H9 (cell line): Measurements from ENCODE around the gene HSPD1. TPM values are rescaled to one million over a fixed set of nuclear protein-coding genes. Genes with fewer than 3 reads are reported as not detected.

Source experiments
- DNase-seq: peaks from one replicate; pipeline ENCODE4 v3.0.0-alpha.2; 2017
- H2AFZ ChIP-seq: one replicate; pipeline ENCODE4 v1.6.1; 2013; ENCODE audit warnings: mild to moderate bottlenecking, low read length, control low read depth, moderate library complexity
- H2AK5ac ChIP-seq: 2 replicates; pipeline ENCODE4 v1.6.1; 2013; ENCODE audit warnings: low read length, control low read depth, mixed read lengths; ENCODE audit not compliant: insufficient read length
- H2BK120ac ChIP-seq: one replicate; pipeline ENCODE4 v1.6.1; 2013; ENCODE audit warnings: low read depth, mild to moderate bottlenecking, low read length, control low read depth, inconsistent platforms; ENCODE audit not compliant: poor library complexity, severe bottlenecking
- H2BK12ac ChIP-seq: 2 replicates; pipeline ENCODE4 v1.6.1; 2013; ENCODE audit warnings: low read length, control low read depth, mixed read lengths, low read depth; ENCODE audit not compliant: insufficient read length
- H2BK15ac ChIP-seq: 2 replicates; pipeline ENCODE4 v1.6.1; 2013; ENCODE audit warnings: low read depth, low read length, control low read depth
- H2BK20ac ChIP-seq: one replicate; pipeline ENCODE4 v1.6.1; 2013; ENCODE audit warnings: low read depth, mild to moderate bottlenecking, low read length, control low read depth, inconsistent platforms; ENCODE audit not compliant: poor library complexity, severe bottlenecking
- H2BK5ac ChIP-seq: 2 replicates; pipeline ENCODE4 v1.6.1; 2013; ENCODE audit warnings: low read length, control low read depth, mixed read lengths; ENCODE audit not compliant: insufficient read length
- H3K14ac ChIP-seq: 2 replicates; pipeline ENCODE4 v1.6.1; 2013; ENCODE audit warnings: low read length, control low read depth; ENCODE audit not compliant: insufficient read depth
- H3K18ac ChIP-seq: 2 replicates; pipeline ENCODE4 v1.6.1; 2013; ENCODE audit warnings: low read depth, mild to moderate bottlenecking, mixed read lengths, low read length, control low read depth; ENCODE audit not compliant: insufficient read length
- H3K23ac ChIP-seq: 2 replicates; pipeline ENCODE4 v1.6.1; 2013; ENCODE audit warnings: low read length, control low read depth, mixed read lengths, low read depth; ENCODE audit not compliant: insufficient read length
- H3K23me2 ChIP-seq: 2 replicates; pipeline ENCODE4 v1.6.1; 2013; ENCODE audit warnings: low read depth, mild to moderate bottlenecking, mixed read lengths, low read length, control low read depth; ENCODE audit not compliant: insufficient read length, poor library complexity, severe bottlenecking
- H3K27ac ChIP-seq: 2 replicates; pipeline ENCODE4 v1.5.1; 2013; ENCODE audit warnings: low read length, control low read depth, mixed read lengths, low read depth; ENCODE audit not compliant: insufficient read length
- H3K27me3 ChIP-seq: 2 replicates; pipeline ENCODE4 v1.6.1; 2013; ENCODE audit warnings: low read length, control low read depth, inconsistent platforms; ENCODE audit not compliant: insufficient read depth
- H3K4ac ChIP-seq: 2 replicates; pipeline ENCODE4 v1.6.1; 2013; ENCODE audit warnings: low read depth, mild to moderate bottlenecking, control low read depth, inconsistent platforms, low read length, moderate library complexity
- H3K4me1 ChIP-seq: 2 replicates; pipeline ENCODE4 v1.6.1; 2013; ENCODE audit warnings: low read length, control low read depth, inconsistent platforms; ENCODE audit not compliant: insufficient read depth
- H3K4me2 ChIP-seq: 2 replicates; pipeline ENCODE4 v1.6.1; 2013; ENCODE audit warnings: low read length, control low read depth, mixed read lengths; ENCODE audit not compliant: insufficient read length, insufficient read depth
- H3K56ac ChIP-seq: 2 replicates; pipeline ENCODE4 v1.6.1; 2013; ENCODE audit warnings: low read depth, mild to moderate bottlenecking, mixed read lengths, low read length, control low read depth; ENCODE audit not compliant: insufficient read length
- H3K79me1 ChIP-seq: 2 replicates; pipeline ENCODE4 v1.6.1; 2013; ENCODE audit warnings: low read depth, mild to moderate bottlenecking, moderate library complexity, low read length, control low read depth, inconsistent platforms; ENCODE audit not compliant: insufficient read depth, poor library complexity, severe bottlenecking
- H3K79me2 ChIP-seq: 2 replicates; pipeline ENCODE4 v1.6.1; 2013; ENCODE audit warnings: low read length, control low read depth, inconsistent platforms; ENCODE audit not compliant: insufficient read depth
- H3K9ac ChIP-seq: 2 replicates; pipeline ENCODE4 v1.6.1; 2013; ENCODE audit warnings: low read length, control low read depth, mixed read lengths; ENCODE audit not compliant: insufficient read length; ENCODE audit errors: extremely low read depth
- H3K9me3 ChIP-seq: one replicate; pipeline ENCODE4 v1.6.1; 2013; ENCODE audit warnings: low read depth, low read length, inconsistent platforms; ENCODE audit not compliant: control insufficient read depth
- H3T11ph ChIP-seq: one replicate; pipeline ENCODE4 v1.6.1; 2013; ENCODE audit warnings: mild to moderate bottlenecking, low read length, control low read depth, inconsistent platforms
- H4K20me1 ChIP-seq: one replicate; pipeline ENCODE4 v1.6.1; 2013; ENCODE audit not compliant: control insufficient read depth, insufficient read length, insufficient read depth
- H4K5ac ChIP-seq: 2 replicates; pipeline ENCODE4 v1.6.1; 2013; ENCODE audit warnings: low read depth, mild to moderate bottlenecking, mixed read lengths, low read length, control low read depth; ENCODE audit not compliant: insufficient read length
- H4K8ac ChIP-seq: replicated peaks from 2 replicates; pipeline ENCODE4 v1.6.1; 2013; ENCODE audit warnings: low read length, control low read depth, mixed read lengths, low read depth; ENCODE audit not compliant: insufficient read length
- H4K91ac ChIP-seq: 2 replicates; pipeline ENCODE4 v1.6.1; 2013; ENCODE audit warnings: low read depth, mild to moderate bottlenecking, moderate library complexity, mixed read lengths, low read length, control low read depth; ENCODE audit not compliant: insufficient read length
- H3K27ac Mint-ChIP-seq, 3 experiments: 2 replicates in 2 of 3; 3 replicates in 1 of 3; pipeline ENCODE4 v1.8.0; 2020 to 2021; ENCODE audit warnings: mixed read lengths in 3 of 3, mild to moderate bottlenecking in 1 of 3, moderate library complexity in 1 of 3
- H3K27me3 Mint-ChIP-seq: 2 replicates; pipeline ENCODE4 v1.8.0; 2021; ENCODE audit warnings: low read depth, mild to moderate bottlenecking, moderate library complexity, mixed read lengths
- H3K36me3 Mint-ChIP-seq, 3 experiments: 2 replicates in 2 of 3; 3 replicates in 1 of 3; pipeline ENCODE4 v1.8.0; 2020 to 2021; ENCODE audit warnings: low read depth in 3 of 3, mixed read lengths in 3 of 3; ENCODE audit not compliant: insufficient read depth in 1 of 3
- H3K4me1 Mint-ChIP-seq, 2 experiments: 2 replicates each; pipeline ENCODE4 v1.8.0; 2020; ENCODE audit warnings: mixed read lengths in 2 of 2
- H3K4me3 Mint-ChIP-seq, 2 experiments: 2 replicates in 1 of 2; 3 replicates in 1 of 2; pipeline ENCODE4 v1.8.0; 2020 to 2021; ENCODE audit warnings: mild to moderate bottlenecking in 2 of 2, mixed read lengths in 2 of 2, moderate library complexity in 1 of 2
- H3K9me3 Mint-ChIP-seq, 2 experiments: 2 replicates in 1 of 2; 3 replicates in 1 of 2; pipeline ENCODE4 v1.8.0; 2020; ENCODE audit warnings: mild to moderate bottlenecking in 2 of 2, mixed read lengths in 2 of 2, moderate library complexity in 1 of 2
- WGBS: extraction: QIAGEN DNeasy Blood & Tissue Kit; methylation state at CpG from one replicate; pipeline ENCODE4 v1.1.7; 2013; ENCODE audit warnings: missing lambda C conversion rate, low lambda C conversion rate, mixed read lengths; ENCODE audit not compliant: insufficient read length; ENCODE audit errors: extremely low coverage; 5-methylcytosine and 5-hydroxymethylcytosine counted together
- total RNA-seq: library from RNA; stranded (reverse); gene quantifications from 2 replicates; pipeline ENCODE4 v1.2.1, GENCODE V29; 2021
- TF ChIP-seq, protein P1 (sequence below): fragments of 200-600 bp; sonication (generic); conservative IDR thresholded peaks from 3 replicates; pipeline ENCODE4 v1.8.0; 2021; ENCODE audit warnings: antibody characterized with exemption, mild to moderate bottlenecking

HSPD1 gene
- total RNA-seq, 1 experiment from 2014 or later = 846 TPM

DNA sequence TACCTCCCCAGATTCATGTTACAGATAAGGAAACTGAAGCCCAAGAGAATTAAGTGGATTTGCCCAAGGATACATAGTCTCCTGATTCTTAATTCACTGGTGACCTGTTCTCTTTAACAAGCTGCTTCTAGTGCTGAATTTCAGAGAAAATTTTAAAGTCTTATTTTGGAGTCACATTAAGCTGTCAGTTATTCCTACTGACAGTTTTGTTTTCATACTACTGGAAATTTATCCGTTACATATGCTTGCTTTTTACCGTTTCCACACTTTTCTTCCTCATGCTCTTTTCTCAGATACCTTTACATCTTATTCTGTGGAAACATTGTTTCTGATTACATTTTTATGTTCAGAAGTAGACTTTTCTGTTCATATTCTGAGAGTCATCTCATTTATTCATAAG, 17.5 kb upstream of the HSPD1 start:
- Histone ChIP-seq H4K8ac (no peak overlapping the region), H3K79me1 (no peaks in the 10 kb centered on the region), H3K79me2 (peaks cover 20% of the 10 kb centered on the region; the same call in 1 of the 2 replicates), H3K9ac (no peak overlapping the region), H3K4me2 (peak overlapping the region; percentile 63), H3K9me3 (no peaks in the 10 kb centered on the region), H4K20me1 (no peaks in the 10 kb centered on the region), H2BK15ac (no peak overlapping the region), H3T11ph (no peak overlapping the region), H3K27ac (no peak overlapping the region), H3K14ac (no peak overlapping the region), H3K56ac (no peak overlapping the region), H4K5ac (no peak overlapping the region), H2AK5ac (no peak overlapping the region), H3K4ac (no peak overlapping the region), H2BK20ac (no peak overlapping the region), H2BK12ac (no peak overlapping the region), H2BK120ac (no peak overlapping the region), H2AFZ (no peak overlapping the region), H2BK5ac (no peak overlapping the region), H3K23me2 (peaks cover 7% of the 10 kb centered on the region), H4K91ac (no peak overlapping the region), H3K23ac (no peak overlapping the region), H3K4me1 (0 out of 2 replicates have a peak, but pooled peaks cover 3% of the 10 kb centered on the region), H3K18ac (no peak overlapping the region), H3K27me3 (no peaks in the 10 kb centered on the region)
- Mint-ChIP-seq H3K9me3 (peaks cover 5 to 10% of the 10 kb centered on the region in 2 experiments), H3K4me3 (peak overlapping the region; percentile 85 to 92), H3K36me3 (peaks cover 12 to 23% (median 18%) of the 10 kb centered on the region in 3 experiments), H3K27me3 (no peaks in the 10 kb centered on the region; the same call in 1 of the 2 replicates), H3K4me1 (peaks cover 25 to 39% of the 10 kb centered on the region in 2 experiments), H3K27ac (no peak overlapping the region)
- no peak for DNase-seq
- no CpG with 5 or more reads among the region's 2 CpGs for WGBS
- TF ChIP-seq, protein P1, sequence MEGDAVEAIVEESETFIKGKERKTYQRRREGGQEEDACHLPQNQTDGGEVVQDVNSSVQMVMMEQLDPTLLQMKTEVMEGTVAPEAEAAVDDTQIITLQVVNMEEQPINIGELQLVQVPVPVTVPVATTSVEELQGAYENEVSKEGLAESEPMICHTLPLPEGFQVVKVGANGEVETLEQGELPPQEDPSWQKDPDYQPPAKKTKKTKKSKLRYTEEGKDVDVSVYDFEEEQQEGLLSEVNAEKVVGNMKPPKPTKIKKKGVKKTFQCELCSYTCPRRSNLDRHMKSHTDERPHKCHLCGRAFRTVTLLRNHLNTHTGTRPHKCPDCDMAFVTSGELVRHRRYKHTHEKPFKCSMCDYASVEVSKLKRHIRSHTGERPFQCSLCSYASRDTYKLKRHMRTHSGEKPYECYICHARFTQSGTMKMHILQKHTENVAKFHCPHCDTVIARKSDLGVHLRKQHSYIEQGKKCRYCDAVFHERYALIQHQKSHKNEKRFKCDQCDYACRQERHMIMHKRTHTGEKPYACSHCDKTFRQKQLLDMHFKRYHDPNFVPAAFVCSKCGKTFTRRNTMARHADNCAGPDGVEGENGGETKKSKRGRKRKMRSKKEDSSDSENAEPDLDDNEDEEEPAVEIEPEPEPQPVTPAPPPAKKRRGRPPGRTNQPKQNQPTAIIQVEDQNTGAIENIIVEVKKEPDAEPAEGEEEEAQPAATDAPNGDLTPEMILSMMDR = no peak
